ENCODE results near the gene WDR41. TPM values are rescaled to one million over a fixed set of nuclear protein-coding genes. Genes with fewer than 3 reads are reported as not detected.
"Not testable (repeated sequence)": the region's sequence is repeated elsewhere in the genome, so short reads cannot be mapped to it uniquely, and the experiment has no call there.

The WDR41 gene
- total RNA-seq: 100 to 1,000 TPM in 1 of 2 donors, 10 to 100 TPM in 1; 48.9 to 129 TPM

- peak; percentile 77 for DNase-seq (ENCODE audit: low spot score)
- TF ChIP-seq CTCF (IDR thresholded peaks at IDR 0.05): peak; percentile 98
- peaks cover 3% of the 10 kb centered on the region for H3K36me3 ChIP-seq
- no peaks in the 10 kb centered on the region for H3K9me3 ChIP-seq
- ATAC-seq (ENCODE audit: insufficient number of reproducible peaks, low FRiP score, low read depth): peak; percentile 88
- H3K27ac ChIP-seq: peak within 1 kb of the TSS; percentile 89 to 94
- H3K4me1 ChIP-seq (ENCODE audit: control insufficient read depth in 1 of 2, low read depth in 2 of 2): peaks cover 5 to 23% of the 10 kb centered on the region in 2 donors
- no peaks in the 10 kb centered on the region for H3K27me3 ChIP-seq (replicated peaks; ENCODE audit: insufficient read depth)
- H3K4me3 ChIP-seq: peak within 1 kb of the TSS; percentile 75
Observed at GRCh38 chr5:77491783-77492652, at the start of gene WDR41. TSS of gene WDR41 (minus strand) at chr5:77492316. CDS start at chr5:77492220, 96 bp downstream.

- Histone ChIP-seq H3K4me3 (no peak overlapping the region), H3K27me3 (replicated peaks; ENCODE audit: insufficient read depth) (no peaks in the 10 kb centered on the region), H3K9me3 (no peaks in the 10 kb centered on the region), H3K4me1 (ENCODE audit: control insufficient read depth in 1 of 2, low read depth in 2 of 2) (no peaks in the 10 kb centered on the region), H3K27ac (no peak overlapping the region), H3K36me3 (no peaks in the 10 kb centered on the region)
- no peak for TF ChIP-seq CTCF (IDR thresholded peaks at IDR 0.05)
- DNase-seq (ENCODE audit: low spot score) (no peak), ATAC-seq (ENCODE audit: insufficient number of reproducible peaks, low FRiP score, low read depth) (no peak)
Observed at GRCh38 chr5:77531297-77531696, 39.2 kb upstream of the WDR41 start.

- Histone ChIP-seq H3K27me3 (replicated peaks; ENCODE audit: insufficient read depth) (peaks cover under 1% of the 10 kb centered on the region), H3K27ac (no peak overlapping the region), H3K4me3 (no peak overlapping the region), H3K9me3 (no peaks in the 10 kb centered on the region), H3K4me1 (ENCODE audit: control insufficient read depth in 1 of 2, low read depth in 2 of 2) (no peaks in the 10 kb centered on the region), H3K36me3 (no peaks in the 10 kb centered on the region)
- ATAC-seq (ENCODE audit: insufficient number of reproducible peaks, low FRiP score, low read depth) (no peak), DNase-seq (ENCODE audit: low spot score) (no peak)
- no peak for TF ChIP-seq CTCF (IDR thresholded peaks at IDR 0.05)
Observed at GRCh38 chr5:77518304-77518703, 26.2 kb upstream of the WDR41 start.

- Histone ChIP-seq H3K36me3 (no peaks in the 10 kb centered on the region), H3K4me1 (ENCODE audit: control insufficient read depth in 1 of 2, low read depth in 2 of 2) (no peaks in the 10 kb centered on the region), H3K4me3 (no peak overlapping the region), H3K27ac (no peak overlapping the region), H3K9me3 (no peaks in the 10 kb centered on the region), H3K27me3 (replicated peaks; ENCODE audit: insufficient read depth) (peaks cover 3% of the 10 kb centered on the region)
- no peak for ATAC-seq (ENCODE audit: insufficient number of reproducible peaks, low FRiP score, low read depth)
- TF ChIP-seq CTCF (IDR thresholded peaks at IDR 0.05): no peak
- DNase-seq (ENCODE audit: low spot score): no peak
Observed at GRCh38 chr5:77514457-77514856, 22.3 kb upstream of the WDR41 start.

GRCh38 chr5:77513321-77513720 lies 21.2 kb upstream of the WDR41 start:
- H3K4me1 ChIP-seq (ENCODE audit: control insufficient read depth in 1 of 2, low read depth in 2 of 2): no peaks in the 10 kb centered on the region
- no peak overlapping the region for H3K4me3 ChIP-seq
- no peak for ATAC-seq (ENCODE audit: insufficient number of reproducible peaks, low FRiP score, low read depth)
- no peak for DNase-seq (ENCODE audit: low spot score)
- H3K27me3 ChIP-seq (replicated peaks; ENCODE audit: insufficient read depth): peaks cover 5% of the 10 kb centered on the region
- no peaks in the 10 kb centered on the region for H3K36me3 ChIP-seq
- TF ChIP-seq CTCF (IDR thresholded peaks at IDR 0.05): no peak
- no peak overlapping the region for H3K27ac ChIP-seq
- H3K9me3 ChIP-seq: no peaks in the 10 kb centered on the region

- H3K4me3 ChIP-seq; H3K9me3 ChIP-seq; H3K36me3 ChIP-seq; DNase-seq (ENCODE audit: low spot score); ATAC-seq (ENCODE audit: insufficient number of reproducible peaks, low FRiP score, low read depth); H3K27ac ChIP-seq; H3K27me3 ChIP-seq (replicated peaks; ENCODE audit: insufficient read depth); H3K4me1 ChIP-seq (ENCODE audit: control insufficient read depth in 1 of 2, low read depth in 2 of 2): not testable (repeated sequence)
Observed at GRCh38 chr5:77501132-77501531, 9.0 kb upstream of the WDR41 start.
